Measurements from ENCODE around the gene ZNF682.

DNA sequence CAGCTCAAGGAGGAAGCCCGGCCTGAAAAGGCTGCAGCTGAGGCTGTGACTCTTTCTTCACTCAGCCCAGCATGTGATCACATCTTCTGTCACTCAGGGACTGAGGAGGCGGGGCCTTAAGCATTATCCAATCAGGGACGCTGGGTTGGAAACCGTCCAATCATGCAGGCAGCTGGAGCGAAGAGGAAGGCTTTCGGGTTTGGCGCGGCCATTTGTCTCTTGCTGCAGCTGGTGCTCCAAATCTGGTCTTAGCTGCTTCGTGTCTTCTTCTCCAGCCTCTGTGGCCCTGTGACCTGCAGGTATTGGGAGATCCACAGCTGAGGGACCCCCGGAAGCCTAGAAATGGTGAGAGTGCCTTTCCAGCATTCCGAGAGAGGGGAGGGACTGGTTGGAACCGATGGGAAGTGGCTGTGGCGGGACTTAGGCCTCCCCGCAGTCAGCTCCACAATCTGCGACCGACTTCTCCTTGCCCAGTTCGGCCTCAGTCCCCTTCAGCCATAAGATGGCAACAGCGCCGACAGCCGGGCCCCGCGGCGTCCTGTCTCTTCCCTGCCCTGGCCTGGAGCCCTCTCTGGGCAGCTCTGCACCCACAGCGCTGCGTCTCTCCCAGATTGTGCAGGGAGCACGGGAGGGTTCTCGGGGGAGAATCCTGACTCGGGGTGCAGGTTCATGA is 38.6 kb upstream of the ZNF682 start, which contains the start of gene ZNF90:
- TF ChIP-seq, protein P1, sequence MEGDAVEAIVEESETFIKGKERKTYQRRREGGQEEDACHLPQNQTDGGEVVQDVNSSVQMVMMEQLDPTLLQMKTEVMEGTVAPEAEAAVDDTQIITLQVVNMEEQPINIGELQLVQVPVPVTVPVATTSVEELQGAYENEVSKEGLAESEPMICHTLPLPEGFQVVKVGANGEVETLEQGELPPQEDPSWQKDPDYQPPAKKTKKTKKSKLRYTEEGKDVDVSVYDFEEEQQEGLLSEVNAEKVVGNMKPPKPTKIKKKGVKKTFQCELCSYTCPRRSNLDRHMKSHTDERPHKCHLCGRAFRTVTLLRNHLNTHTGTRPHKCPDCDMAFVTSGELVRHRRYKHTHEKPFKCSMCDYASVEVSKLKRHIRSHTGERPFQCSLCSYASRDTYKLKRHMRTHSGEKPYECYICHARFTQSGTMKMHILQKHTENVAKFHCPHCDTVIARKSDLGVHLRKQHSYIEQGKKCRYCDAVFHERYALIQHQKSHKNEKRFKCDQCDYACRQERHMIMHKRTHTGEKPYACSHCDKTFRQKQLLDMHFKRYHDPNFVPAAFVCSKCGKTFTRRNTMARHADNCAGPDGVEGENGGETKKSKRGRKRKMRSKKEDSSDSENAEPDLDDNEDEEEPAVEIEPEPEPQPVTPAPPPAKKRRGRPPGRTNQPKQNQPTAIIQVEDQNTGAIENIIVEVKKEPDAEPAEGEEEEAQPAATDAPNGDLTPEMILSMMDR (IDR thresholded peaks at IDR 0.05) = no peak
- TF ChIP-seq EP300 (IDR thresholded peaks at IDR 0.05) = no peak

All from suprapubic skin (tissue), 3 donors.